Activated naive CD8-positive, alpha-beta T cell treated with anti-CD3 and anti-CD28 coated beads, Interleukin-2, amount 10 ng/mL, durations not matched to agents 7 days and 5 days (primary cell): Measurements from ENCODE around the gene PHKG2. TPM values are rescaled to one million over a fixed set of nuclear protein-coding genes. Genes with fewer than 3 reads are reported as not detected.

Experiments used
- ATAC-seq: fragments of 150-1000 bp; cut with Tn5 transposase; one replicate; pipeline ENCODE4 v1.10.0; 2021; ENCODE audit warnings: low read depth, moderate library complexity
- POLR2A ChIA-PET: fragments of 350-600 bp; sonication (Branson Sonifier 250); formaldehyde crosslinking; loops from one replicate; lab custom pipeline; 2021; ENCODE audit warnings: antibody characterized with exemption; lab: Charles Lee
- DNase-seq: peaks from one replicate; pipeline ENCODE4 v3.0.0; 2021
- H3K27ac Mint-ChIP-seq: one replicate; pipeline ENCODE4 v1.8.0; 2022; ENCODE audit warnings: mild to moderate bottlenecking, mixed read lengths
- H3K27me3 Mint-ChIP-seq: one replicate; pipeline ENCODE4 v1.8.0; 2022; ENCODE audit warnings: mild to moderate bottlenecking, moderate library complexity, mixed read lengths
- H3K36me3 Mint-ChIP-seq: one replicate; pipeline ENCODE4 v1.8.0; 2021; ENCODE audit warnings: mild to moderate bottlenecking, mixed read lengths
- H3K4me1 Mint-ChIP-seq: one replicate; pipeline ENCODE4 v1.8.0; 2021; ENCODE audit warnings: mixed read lengths
- H3K4me3 Mint-ChIP-seq: one replicate; pipeline ENCODE4 v1.8.0; 2022; ENCODE audit warnings: mild to moderate bottlenecking, moderate library complexity, mixed read lengths
- H3K9me3 Mint-ChIP-seq: one replicate; pipeline ENCODE4 v1.8.0; 2021; ENCODE audit warnings: mixed read lengths
- total RNA-seq, 2 experiments: library from RNA; stranded (reverse); gene quantifications; one replicate each; pipeline ENCODE4 v1.2.3, GENCODE V29; 2021

Gene PHKG2
- total RNA-seq, 2 experiments from 2014 or later, result 48.2 to 48.9 TPM

GRCh38 chr16:30775392-30776188 lies 27.4 kb downstream of the PHKG2 start:
- POLR2A ChIA-PET, result interaction anchor here (0.5 to 1.7 kb wide), 10 partner anchors 10 to 316 kb away, joined by 3 to 10 read pairs (median 4); partner anchors contain the start of genes PHKG2 and RNF40
- ATAC-seq, result peak; percentile 81
- H3K4me3 Mint-ChIP-seq, result peak overlapping the region; percentile 94
- H3K4me1 Mint-ChIP-seq, result peaks cover 22% of the 10 kb centered on the region
- peaks cover 6% of the 10 kb centered on the region for H3K36me3 Mint-ChIP-seq
- peak overlapping the region; percentile 90 for H3K27ac Mint-ChIP-seq
- DNase-seq, result peak; percentile 75
- no peaks in the 10 kb centered on the region for H3K27me3 Mint-ChIP-seq
- H3K9me3 Mint-ChIP-seq, result no peaks in the 10 kb centered on the region

GRCh38 chr16:30777591-30778297 lies 29.5 kb downstream of the PHKG2 start:
- Mint-ChIP-seq H3K4me3 (peak overlapping the region; percentile 94), H3K4me1 (peaks cover 18% of the 10 kb centered on the region), H3K36me3 (peaks cover 2% of the 10 kb centered on the region), H3K9me3 (no peaks in the 10 kb centered on the region), H3K27ac (no peak overlapping the region), H3K27me3 (no peaks in the 10 kb centered on the region)
- POLR2A ChIA-PET, result interaction anchor here (0.9 kb wide), 1 partner anchor 8 kb away, joined by 4 read pairs; no protein-coding TSS in a partner anchor
- no peak for ATAC-seq
- no peak for DNase-seq

DNA sequence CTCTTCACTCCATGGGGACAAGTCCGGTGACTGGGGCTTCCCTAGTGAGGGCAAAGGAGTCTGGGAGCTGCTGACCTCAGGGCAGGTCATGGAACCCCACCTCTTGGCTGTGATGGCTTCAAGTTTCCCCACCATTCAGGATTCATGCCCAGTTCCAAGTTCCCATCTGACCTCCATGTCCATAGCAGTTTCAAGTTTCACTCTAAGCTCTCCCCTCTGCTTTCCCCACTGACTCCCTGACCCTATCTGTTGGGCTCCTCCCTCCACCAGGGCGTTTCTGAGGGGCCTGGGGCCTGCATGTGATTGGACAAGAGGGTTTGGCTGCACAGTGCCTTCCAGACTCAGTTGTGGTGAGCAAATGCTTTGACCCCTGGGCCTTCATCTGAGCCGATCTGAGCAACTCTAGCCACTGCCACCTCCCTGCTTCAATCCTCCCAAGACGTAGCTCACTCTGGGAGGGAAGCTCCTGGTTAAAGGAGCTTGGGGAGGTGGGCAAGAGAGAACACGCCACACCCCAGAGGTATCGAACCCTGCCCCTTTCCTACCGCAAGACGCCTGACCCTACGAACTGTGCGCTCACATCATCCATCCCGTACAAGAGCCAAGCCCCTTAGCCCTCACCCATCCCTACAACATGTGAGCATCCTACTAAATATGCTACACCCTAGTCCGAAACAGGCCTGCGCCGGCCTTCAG lies 30.5 kb downstream of the PHKG2 start:
- peaks cover 17% of the 10 kb centered on the region for H3K4me1 Mint-ChIP-seq
- no peaks in the 10 kb centered on the region for H3K9me3 Mint-ChIP-seq
- H3K36me3 Mint-ChIP-seq, result no peaks in the 10 kb centered on the region
- no peaks in the 10 kb centered on the region for H3K27me3 Mint-ChIP-seq
- peak overlapping the region; percentile 55 for H3K27ac Mint-ChIP-seq
- POLR2A ChIA-PET, result interaction anchor here (0.9 kb wide), 1 partner anchor 9 kb away, joined by 4 read pairs; no protein-coding TSS in a partner anchor
- ATAC-seq (no peak), DNase-seq (no peak)
- no peak overlapping the region for H3K4me3 Mint-ChIP-seq

GRCh38 chr16:30779596-30779995 lies 31.4 kb downstream of the PHKG2 start:
- DNase-seq, result no peak
- Mint-ChIP-seq H3K27me3 (no peaks in the 10 kb centered on the region), H3K36me3 (no peaks in the 10 kb centered on the region), H3K4me1 (peaks cover 12% of the 10 kb centered on the region), H3K9me3 (no peaks in the 10 kb centered on the region), H3K4me3 (no peak overlapping the region), H3K27ac (no peak overlapping the region)
- POLR2A ChIA-PET, result no interaction called here
- ATAC-seq, result no peak

DNA sequence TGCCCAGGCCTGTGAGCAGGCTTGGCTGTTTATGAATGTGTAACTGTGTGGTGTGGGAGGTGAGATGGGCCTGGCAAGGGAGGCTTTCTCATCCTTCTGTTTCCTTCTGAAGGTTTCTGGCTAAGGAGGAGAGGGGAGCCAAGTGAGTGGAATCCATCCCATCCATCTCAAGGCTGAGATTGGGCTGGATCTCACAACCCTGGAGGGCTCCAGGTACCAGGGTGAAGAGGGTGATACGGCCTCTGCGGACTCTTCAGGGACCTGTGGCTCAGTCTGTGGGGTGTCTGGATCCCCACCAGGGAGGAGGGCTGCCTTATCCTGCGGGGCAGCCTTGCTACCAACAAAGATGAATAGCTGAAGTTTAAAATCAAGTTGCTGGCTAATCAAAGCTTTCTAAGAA lies 31.8 kb downstream of the PHKG2 start:
- no peaks in the 10 kb centered on the region for H3K27me3 Mint-ChIP-seq
- no peak overlapping the region for H3K27ac Mint-ChIP-seq
- no peak for ATAC-seq
- peaks cover 8% of the 10 kb centered on the region for H3K4me1 Mint-ChIP-seq
- POLR2A ChIA-PET, result no interaction called here
- H3K4me3 Mint-ChIP-seq, result no peak overlapping the region
- H3K36me3 Mint-ChIP-seq, result no peaks in the 10 kb centered on the region
- no peak for DNase-seq
- H3K9me3 Mint-ChIP-seq, result no peaks in the 10 kb centered on the region

GRCh38 chr16:30780549-30780948 lies 32.3 kb downstream of the PHKG2 start:
- no peak overlapping the region for H3K4me3 Mint-ChIP-seq
- peaks cover 7% of the 10 kb centered on the region for H3K4me1 Mint-ChIP-seq
- POLR2A ChIA-PET, result no interaction called here
- H3K9me3 Mint-ChIP-seq, result no peaks in the 10 kb centered on the region
- H3K36me3 Mint-ChIP-seq, result no peaks in the 10 kb centered on the region
- H3K27ac Mint-ChIP-seq, result no peak overlapping the region
- no peaks in the 10 kb centered on the region for H3K27me3 Mint-ChIP-seq
- DNase-seq, result no peak
- no peak for ATAC-seq

- H3K4me3 Mint-ChIP-seq, result no peak overlapping the region
- H3K9me3 Mint-ChIP-seq, result no peaks in the 10 kb centered on the region
- H3K4me1 Mint-ChIP-seq, result peaks cover 5% of the 10 kb centered on the region
- no peaks in the 10 kb centered on the region for H3K36me3 Mint-ChIP-seq
- peaks cover 7% of the 10 kb centered on the region for H3K27me3 Mint-ChIP-seq
- POLR2A ChIA-PET, result no interaction called here
- no peak for ATAC-seq
- no peak overlapping the region for H3K27ac Mint-ChIP-seq
- DNase-seq, result no peak
These were observed 34.5 kb downstream of the PHKG2 start for GRCh38 chr16:30782486-30783279.

DNA sequence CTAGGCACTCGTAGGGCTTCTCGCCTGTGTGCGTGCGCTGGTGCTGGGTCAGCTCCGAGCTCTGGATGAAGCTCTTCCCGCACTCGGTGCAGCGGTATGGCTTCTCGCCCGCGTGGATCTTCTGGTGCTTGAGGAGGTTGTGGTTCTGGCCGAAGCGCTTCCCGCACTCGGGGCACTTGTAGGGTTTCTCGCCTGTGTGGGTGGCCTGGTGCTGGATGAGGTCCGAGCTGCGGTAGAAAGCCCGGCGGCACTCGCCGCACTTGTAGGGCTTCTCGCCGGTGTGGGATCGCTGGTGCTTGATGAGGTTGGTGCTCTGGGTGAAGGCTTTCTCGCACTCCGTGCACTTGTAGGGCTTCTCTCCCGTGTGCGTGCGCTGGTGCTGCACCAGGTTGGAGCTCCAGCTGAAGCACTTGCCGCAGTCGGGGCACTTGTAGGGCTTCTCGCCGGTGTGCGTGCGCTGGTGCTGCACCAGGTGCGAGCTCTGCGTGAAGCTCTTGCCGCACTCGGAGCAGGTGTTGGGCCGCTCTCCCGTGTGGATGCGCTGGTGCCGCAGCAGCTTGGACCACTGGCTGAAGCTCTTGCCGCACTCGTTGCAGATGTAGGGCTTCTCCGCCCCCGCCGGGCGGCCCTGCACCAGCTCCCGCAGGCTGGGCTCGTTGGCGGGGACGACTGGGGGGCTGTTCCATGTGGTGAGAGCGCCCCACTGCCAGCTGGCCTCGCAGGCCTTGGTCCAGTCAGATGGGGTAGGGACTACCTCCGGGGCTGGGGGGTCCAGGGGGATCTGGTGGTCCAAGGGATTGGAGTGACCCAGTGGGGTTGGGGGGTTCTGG lies 35.3 kb downstream of the PHKG2 start:
- no peak overlapping the region for H3K4me3 Mint-ChIP-seq
- H3K27ac Mint-ChIP-seq, result no peak overlapping the region
- POLR2A ChIA-PET, result no interaction called here
- H3K36me3 Mint-ChIP-seq, result no peaks in the 10 kb centered on the region
- no peak for ATAC-seq
- no peak for DNase-seq
- no peaks in the 10 kb centered on the region for H3K9me3 Mint-ChIP-seq
- H3K4me1 Mint-ChIP-seq, result peaks cover 8% of the 10 kb centered on the region
- H3K27me3 Mint-ChIP-seq, result peaks cover 12% of the 10 kb centered on the region

GRCh38 chr16:30784215-30784614 lies 36.0 kb downstream of the PHKG2 start:
- H3K27ac Mint-ChIP-seq, result no peak overlapping the region
- ATAC-seq, result no peak
- POLR2A ChIA-PET, result no interaction called here
- H3K4me3 Mint-ChIP-seq, result no peak overlapping the region
- H3K9me3 Mint-ChIP-seq, result no peaks in the 10 kb centered on the region
- H3K27me3 Mint-ChIP-seq, result peaks cover 17% of the 10 kb centered on the region
- DNase-seq, result no peak
- H3K36me3 Mint-ChIP-seq, result no peaks in the 10 kb centered on the region
- H3K4me1 Mint-ChIP-seq, result peaks cover 8% of the 10 kb centered on the region

DNA sequence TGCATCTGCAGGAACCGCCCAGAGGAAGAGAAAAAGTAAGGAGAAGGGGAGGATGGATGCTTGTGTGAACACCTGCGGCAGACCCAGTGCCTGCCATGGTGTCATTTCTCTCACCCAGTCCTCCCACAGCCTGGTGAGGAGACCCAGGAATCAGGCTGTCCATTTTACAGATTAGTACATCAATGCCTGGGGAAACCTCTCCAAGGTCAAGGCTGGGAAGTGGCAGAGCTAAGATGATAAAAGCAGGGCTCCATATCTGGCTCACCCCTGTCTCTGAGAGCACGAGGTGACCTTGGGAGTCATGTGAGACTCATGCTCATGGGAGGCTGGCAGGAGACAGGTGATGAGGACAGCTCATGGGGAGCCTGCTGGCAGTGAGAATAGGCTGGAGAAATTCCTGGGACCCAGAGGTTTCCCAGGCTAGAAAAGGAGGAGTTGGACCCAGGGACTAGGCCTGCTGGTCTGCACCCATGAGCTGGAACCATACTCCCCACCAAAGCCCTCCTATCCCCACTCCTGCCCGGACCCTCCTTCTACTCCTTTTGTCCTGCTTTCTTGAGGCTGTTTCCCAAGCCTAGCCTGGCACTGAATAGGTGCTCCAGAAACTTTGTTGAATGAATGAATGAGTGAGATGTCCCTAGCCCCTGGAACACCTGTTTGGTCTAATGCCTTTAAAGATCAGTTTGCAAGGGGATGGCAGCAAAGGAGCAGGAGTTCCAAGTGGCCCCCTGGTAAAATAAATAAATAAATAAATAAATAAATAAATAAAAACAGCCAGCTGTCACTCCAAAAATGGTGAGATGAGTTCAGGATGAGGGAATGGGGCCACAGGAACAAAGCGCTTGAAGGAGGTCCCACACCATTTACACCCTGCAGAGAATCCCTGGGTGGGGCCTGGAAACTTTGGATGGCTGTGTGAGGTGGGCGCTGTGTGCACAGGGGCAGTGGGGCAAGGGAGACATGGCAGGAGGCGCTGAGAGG lies 37.2 kb downstream of the PHKG2 start:
- Mint-ChIP-seq H3K27me3 (peaks cover 17% of the 10 kb centered on the region), H3K36me3 (no peaks in the 10 kb centered on the region), H3K4me3 (peak overlapping the region; percentile 66), H3K27ac (no peak overlapping the region), H3K9me3 (no peaks in the 10 kb centered on the region), H3K4me1 (peaks cover 8% of the 10 kb centered on the region)
- DNase-seq, result no peak
- no peak for ATAC-seq
- POLR2A ChIA-PET, result interaction anchor here (0.5 kb wide), 1 partner anchor 102 kb away, joined by 3 read pairs; no protein-coding TSS in a partner anchor

GRCh38 chr16:30786115-30786935 lies 38.1 kb downstream of the PHKG2 start:
- H3K27me3 Mint-ChIP-seq, result peaks cover 17% of the 10 kb centered on the region
- no peak for DNase-seq

More at GRCh38 chr16:30786115-30786935, 38.1 kb downstream of the PHKG2 start:
- no peaks in the 10 kb centered on the region for H3K9me3 Mint-ChIP-seq
- POLR2A ChIA-PET, result no interaction called here
- H3K27ac Mint-ChIP-seq, result no peak overlapping the region
- ATAC-seq, result peak; percentile 62
- H3K36me3 Mint-ChIP-seq, result no peaks in the 10 kb centered on the region
- H3K4me1 Mint-ChIP-seq, result peaks cover 8% of the 10 kb centered on the region
- H3K4me3 Mint-ChIP-seq, result peak overlapping the region; percentile 66
